Suprapubic skin (tissue), 4 donors: Measurements from ENCODE around the gene IQCK.

ENCODE experiments used
- CTCF ChIP-seq, 2 donors: fragments of 200-600 bp in 1 of 2; fragments of 450-650 bp in 1 of 2; sonication (generic) in 1 of 2; IDR thresholded peaks; one replicate each; pipeline ENCODE4 v1.5.1; 2016 to 2019; ENCODE audit warnings: antibody characterized with exemption in 2 of 2, mild to moderate bottlenecking in 1 of 2, moderate library complexity in 1 of 2
- POLR2A ChIP-seq, 2 donors: fragments of 450-650 bp; IDR thresholded peaks; one replicate each; pipeline ENCODE4 v1.6.1; 2017; ENCODE audit warnings: antibody characterized with exemption in 2 of 2, mild to moderate bottlenecking in 2 of 2, moderate library complexity in 2 of 2
- POLR2AphosphoS5 ChIP-seq, 3 donors: sonication (generic); formaldehyde crosslinking; IDR thresholded peaks; one replicate each; pipeline ENCODE4 v1.6.1; 2017; ENCODE audit warnings: antibody characterized with exemption in 3 of 3

DNA sequence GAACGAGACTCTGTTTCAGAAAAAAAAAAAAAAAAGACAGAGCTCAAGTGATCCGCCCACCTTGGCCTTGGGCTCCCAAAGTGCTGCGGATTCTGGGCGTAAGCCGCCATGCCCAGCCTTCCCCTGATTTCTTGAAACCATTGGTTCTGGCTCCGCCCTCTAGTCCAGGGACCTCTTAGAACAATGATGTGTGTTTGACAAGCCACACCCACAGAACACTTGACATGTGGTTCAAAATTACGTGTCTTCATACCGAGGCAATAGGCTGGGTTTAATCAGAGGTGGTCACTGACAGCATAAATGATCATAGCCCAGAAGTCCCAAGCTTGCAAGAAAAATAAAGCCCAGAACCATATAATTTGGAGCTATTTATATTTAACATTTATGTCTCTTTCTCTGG is 23.1 kb upstream of the IQCK start:
- TF ChIP-seq POLR2AphosphoS5 (IDR thresholded peaks at IDR 0.05) (no peak), CTCF (IDR thresholded peaks at IDR 0.05) (no peak), POLR2A (IDR thresholded peaks at IDR 0.05) (no peak)
